ENCODE measurements around the gene CIB4.
A peak's percentile ranks its signal among the peaks of the same experiment; 100 is the strongest.

The CIB4 gene

DNA sequence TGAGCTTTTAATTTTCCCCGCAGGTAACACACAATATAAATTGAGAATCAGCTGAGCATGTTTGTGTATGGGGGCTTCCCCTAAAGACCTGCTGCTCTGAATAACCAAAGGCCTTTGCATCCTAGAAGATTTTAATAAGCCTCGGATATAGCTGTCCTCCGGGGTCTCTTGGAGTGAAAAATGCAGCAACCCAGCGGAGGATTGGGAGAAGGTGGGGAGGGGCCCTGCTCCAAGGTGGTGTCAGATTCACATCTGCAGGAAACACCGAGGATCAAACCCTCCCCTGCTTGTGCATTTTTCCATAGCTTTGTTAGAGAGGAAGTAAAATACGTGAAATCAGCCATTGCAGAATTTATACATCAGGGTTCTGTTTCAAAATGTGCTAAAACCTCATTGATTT is 100.2 kb downstream of the CIB4 start:
- DNase-seq = no peak

DNA sequence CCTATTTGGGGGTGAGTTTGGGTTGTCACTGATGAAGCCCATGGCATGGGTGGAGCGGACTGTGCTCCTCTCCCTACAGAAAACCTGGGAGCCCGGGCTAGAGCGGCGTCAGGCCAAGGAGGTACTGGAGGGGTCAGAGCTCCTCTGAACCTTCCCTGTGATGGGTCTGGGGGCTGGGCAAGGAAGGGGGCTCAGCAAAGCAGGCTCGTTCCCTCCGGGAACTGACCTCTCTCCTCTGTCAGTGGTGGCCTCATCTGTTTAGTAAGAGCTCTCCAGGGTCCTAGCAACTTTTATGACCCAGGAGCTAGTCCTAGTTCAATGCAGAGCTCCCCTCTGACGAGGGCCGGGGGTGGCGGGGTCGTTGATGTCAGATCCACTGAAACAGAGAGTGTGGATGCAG is 100.9 kb downstream of the CIB4 start:
- DNase-seq = no peak

DNA sequence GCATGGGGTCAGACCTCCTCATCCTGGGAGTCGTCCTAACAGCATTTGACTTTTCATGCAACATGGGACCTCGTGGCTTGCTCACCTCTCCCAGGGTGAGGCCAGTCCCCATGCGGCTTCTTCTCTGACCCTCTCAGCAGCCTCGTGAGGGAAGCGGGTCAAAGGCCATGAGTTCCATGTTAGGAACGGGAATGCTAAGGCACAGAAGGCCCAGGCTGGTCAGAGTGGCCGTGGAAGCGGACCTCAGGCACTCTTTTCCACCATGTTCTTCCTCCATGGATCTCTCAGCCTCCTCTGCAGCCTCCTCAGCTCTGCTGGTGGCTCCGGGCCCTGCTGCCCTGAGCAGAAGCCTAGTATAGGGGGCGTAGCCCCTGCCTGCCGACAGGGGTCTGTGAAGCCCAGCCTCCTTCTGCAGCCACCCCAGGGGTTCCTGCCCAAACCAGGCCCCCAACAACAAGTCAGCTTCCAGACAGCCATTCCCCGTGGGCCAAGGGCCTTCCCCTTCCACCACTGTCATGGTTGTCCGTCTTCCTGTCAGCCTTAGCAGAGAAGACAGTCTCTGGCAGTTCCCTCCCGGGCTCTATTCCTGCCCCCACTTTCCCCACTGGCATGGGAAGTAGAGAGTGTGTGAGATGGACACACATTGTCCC is 103.2 kb downstream of the CIB4 start:
- no peak for DNase-seq

DNA sequence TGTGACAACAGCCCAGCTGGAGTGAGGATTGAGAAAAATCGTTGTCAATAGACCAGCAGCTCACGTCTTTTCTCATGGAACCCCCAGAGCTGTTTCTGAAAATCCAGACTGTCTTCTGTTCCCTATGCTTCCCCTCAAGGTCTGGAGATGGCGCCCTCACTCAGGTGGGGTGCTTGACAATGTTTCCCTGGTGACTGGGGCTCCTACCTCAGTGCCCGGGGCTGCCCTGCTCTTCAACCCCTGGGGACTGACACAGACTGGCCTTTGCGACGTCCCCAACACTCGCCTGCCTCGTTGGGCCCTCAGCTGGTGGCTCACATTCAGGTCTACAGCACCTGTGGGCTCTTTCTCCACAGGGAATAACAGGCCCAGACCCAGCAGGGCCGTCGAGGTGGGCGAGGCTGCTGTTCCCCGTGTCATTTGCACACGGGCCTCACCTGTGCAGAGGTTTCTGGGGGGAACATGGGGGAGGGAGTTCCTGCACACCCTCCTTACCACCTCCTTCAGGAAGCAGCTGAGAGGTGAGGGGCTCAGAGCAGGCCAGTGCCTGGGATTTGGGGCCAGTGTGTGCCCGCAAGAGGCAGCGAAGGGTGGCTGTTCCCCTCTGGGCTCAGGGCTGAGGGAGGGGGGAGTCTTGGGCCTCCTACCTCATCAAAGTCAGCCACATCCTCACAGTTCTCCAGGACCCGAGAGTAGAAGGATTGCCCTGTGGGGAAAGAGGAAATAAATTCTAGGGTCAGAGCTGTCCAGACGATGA is 103.9 kb downstream of the CIB4 start:
- no peak for DNase-seq

DNA sequence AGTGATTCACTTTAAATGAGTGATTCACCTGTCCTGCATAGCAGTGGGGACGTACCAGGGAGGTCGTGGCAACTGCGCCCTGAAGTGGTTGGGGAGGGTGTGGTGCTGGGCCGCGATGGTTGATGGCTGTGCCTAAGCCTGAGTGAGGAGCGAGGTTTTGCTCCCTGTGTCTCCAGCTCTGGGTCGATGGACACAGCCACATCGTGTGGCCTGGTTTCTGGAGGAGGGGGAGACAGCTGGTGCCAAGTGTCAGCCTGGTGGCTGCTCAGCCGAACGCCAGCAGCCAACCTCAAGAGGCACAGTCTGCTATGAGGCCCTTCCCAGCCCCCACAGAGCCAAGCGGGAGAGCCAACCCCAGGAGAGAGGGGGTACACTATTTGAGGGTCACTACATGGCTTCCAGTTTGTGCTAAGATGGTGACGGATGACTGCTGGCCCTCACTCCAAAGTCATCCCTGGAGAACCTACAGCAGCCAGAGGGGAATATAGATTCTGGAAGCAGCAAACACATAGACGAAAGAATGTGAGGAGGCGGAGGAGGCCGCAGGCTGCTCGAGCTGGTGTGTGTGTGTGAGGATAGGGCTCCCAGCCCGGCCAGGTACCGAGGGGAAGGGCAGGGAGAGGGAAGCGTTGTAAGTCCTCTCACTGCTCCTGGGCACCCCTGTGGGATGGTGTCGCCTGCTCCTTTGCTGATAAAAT is 104.6 kb downstream of the CIB4 start:
- DNase-seq = no peak

DNA sequence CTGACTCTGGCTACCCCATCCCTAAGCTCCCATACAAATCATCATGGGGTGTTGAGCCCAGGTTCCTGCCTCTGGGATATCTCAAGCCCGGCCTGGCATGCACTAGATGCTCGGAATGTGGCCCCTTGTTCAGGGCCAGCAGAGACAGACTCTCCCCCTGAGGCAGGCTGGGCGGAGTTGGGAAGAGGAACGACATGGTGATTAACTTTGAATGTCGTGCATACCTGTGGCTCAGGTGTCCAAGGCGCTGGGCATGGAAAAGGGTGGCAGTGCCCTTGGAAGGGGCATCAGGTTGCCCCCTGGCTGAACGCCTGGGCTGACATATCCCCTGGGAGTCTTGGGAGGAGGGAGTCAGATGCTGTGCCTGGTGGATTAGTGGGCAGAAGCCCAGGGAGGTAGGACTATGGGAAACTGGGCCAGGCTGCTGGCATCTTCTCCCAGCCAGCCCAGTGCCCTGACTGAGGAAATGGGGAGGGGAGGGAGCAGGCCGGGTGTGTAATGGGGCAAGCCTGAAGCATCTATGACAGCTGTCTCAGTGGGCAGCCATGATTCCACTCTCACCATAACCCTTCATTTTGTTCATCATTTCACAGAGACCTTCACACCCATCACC is 105.4 kb downstream of the CIB4 start:
- no peak for DNase-seq

DNA sequence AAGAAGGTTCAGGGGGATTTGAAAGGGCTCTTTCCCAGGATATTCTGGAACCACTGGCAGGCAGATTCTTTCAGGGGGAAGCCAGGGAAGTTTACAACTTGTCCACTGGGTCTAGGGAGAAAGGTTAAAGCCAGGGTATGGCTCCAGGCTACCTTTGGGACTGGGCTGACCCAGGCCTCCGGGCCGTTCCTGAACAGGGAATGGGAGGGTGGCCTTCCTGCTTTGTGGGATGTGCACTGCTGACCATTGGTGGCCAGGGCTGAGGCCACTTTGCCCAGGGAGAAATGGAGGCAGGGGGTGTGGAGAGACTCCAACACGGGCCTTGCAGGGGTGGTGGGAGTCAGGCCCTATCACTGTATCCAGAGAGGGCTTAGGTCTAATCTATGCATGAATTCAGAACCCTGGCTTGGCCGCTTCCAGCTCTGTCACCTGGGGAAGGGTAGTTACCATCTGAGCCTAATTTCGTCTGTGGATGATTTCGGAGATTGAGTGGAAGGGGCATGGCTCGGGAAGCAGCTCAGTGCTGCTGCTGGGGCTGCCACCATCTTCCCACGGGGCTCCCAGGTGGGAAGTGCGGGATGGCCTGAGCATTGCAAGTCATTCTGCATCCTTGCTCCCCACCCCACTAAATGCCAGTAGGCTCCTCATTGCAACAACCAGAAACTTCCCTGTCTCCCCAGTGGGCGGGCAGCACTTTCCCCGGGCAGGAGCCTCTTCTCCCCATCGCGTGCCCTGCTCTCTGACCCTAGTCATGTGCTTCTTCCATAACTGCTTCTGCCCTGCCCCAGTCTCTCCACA is 106.1 kb downstream of the CIB4 start:
- peak in 1 of 2 donors; percentile 58 for DNase-seq

DNA sequence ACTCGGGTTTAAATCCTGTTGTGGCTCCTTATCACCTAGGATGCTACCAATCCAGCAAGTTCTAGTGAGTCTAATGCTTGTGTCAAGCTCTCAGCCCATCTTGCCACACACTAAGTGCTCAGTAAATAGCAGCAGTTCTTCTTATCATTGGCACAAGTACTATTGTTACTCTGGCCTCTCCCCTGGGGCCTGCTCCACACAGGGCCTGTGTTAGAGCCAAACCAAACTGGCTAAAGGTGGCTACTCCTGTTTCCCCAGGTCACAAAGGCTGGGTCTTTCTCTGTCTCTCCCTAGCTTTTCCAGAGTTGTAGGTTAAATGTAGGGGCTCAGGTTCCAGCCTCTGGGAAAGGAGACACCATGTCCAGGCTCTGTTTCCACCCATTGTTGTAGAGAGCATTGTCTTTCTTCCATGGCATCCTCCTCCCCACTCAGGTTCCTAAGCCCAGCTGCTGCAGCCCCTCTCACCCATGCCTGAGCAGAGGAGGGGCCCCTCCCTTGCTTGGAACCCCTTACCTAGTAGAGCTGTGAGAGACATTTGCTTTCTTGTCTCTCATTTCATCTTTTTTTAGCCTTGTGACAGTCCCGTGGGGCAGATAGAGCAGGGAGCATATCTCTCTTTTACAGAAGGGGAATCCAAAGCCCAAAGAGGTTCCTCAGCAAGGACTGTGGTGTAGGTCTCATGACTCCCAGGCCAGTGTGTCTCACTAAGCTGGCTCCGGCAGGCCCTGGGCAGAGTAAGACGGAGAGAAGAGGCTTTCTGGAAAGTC is 106.9 kb downstream of the CIB4 start:
- DNase-seq = peak in 1 of 2 donors; percentile 69

DNA sequence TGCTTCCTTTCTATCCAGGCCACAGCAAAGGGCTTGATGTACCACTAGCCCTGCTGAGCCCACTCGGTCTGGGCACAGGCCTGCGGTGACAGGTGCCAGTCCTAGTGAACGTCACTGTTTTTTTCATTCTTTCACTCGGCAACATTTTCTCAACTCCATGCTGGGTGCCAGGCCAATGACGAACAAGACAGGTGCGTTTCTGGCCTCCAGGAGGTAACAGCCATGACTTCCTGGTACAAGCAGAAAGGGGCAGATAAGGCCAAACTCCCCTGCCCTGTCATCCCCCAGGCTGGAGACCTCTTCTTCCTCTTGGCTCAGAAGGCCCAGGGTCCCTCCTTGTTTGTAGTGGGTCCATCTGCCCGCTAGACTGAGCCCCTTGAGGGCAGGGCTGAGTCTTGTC is 107.5 kb downstream of the CIB4 start:
- no peak for DNase-seq

DNA sequence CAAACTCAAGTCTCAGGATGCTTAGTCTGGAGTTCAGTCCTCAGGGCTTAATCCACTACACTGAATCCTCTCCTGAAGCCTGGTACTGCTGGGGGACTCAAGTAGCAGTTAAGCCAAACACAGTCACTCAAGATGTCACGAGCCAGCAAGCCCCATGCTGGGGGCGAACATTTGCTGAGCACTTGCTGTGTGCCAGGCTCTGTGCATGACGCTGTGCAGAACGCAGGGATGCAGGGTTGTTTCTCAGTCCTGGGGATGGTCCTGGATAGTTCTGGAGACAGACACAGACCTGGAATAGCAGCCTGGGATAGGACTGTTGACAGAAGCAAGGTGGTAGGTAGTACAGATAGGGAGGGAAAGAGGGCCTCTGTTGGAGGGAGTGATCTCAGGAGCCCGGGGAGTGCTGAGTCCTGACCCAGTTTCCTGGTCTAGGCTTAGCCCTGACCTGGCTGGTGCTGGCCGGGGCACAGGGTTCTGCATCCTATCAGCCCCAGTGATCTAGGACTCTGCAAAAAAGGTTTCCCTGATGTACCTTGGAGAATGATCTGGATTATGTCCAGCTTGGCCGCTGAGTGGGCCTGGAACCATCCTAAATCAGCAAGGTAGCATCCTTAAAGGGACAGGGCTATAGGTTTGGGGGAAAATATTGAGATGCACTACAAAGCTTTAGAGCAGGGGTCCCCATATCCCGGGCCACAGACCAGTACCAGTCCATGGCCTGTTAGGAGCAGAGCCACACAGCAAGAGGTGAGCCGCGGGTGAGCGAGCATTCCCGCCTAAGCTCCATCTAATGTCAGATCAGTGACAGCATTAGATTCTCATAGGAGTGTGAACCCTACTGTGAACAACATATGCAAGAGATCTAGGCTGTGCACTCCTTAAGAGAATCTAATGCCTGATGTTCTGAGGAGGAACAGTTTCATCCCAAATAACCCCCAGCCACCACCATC is 108.6 kb downstream of the CIB4 start:
- no peak for DNase-seq
